ENCODE measurements around the gene PLXNB2.

DNA sequence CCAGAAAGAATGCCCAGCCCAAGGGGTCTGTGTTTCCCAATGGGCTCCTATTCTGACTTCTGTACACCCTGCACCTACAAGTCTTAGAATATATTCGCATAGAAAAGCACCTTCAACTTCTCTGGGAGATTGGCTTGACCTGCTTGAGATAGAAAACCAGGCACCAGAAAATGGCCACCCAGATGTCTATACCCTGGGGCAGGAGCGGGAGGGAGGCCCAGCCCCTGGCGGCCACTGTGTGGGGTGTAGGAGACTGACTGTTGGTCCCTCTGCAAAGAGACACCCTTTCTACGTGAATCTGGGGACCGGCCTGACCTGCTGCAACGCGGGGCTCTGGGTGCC is 10.9 kb upstream of the PLXNB2 start:
- TF ChIP-seq RFX5 (IDR thresholded peaks at IDR 0.05; ENCODE audit: low read length) = no peak
- TF ChIP-seq, protein P1, sequence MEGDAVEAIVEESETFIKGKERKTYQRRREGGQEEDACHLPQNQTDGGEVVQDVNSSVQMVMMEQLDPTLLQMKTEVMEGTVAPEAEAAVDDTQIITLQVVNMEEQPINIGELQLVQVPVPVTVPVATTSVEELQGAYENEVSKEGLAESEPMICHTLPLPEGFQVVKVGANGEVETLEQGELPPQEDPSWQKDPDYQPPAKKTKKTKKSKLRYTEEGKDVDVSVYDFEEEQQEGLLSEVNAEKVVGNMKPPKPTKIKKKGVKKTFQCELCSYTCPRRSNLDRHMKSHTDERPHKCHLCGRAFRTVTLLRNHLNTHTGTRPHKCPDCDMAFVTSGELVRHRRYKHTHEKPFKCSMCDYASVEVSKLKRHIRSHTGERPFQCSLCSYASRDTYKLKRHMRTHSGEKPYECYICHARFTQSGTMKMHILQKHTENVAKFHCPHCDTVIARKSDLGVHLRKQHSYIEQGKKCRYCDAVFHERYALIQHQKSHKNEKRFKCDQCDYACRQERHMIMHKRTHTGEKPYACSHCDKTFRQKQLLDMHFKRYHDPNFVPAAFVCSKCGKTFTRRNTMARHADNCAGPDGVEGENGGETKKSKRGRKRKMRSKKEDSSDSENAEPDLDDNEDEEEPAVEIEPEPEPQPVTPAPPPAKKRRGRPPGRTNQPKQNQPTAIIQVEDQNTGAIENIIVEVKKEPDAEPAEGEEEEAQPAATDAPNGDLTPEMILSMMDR (IDR thresholded peaks at IDR 0.05) = no peak
- no peak for TF ChIP-seq EP300 (IDR thresholded peaks at IDR 0.05; ENCODE audit: borderline replicate concordance in 1 of 2, low read depth in 1 of 2, low read length in 1 of 2)
- no peak for TF ChIP-seq SMC3 (IDR thresholded peaks at IDR 0.05; ENCODE audit: low read depth, low read length)
- TF ChIP-seq RXRA (IDR thresholded peaks at IDR 0.05; ENCODE audit: borderline replicate concordance, low read depth) = no peak
- TF ChIP-seq, protein P2, sequence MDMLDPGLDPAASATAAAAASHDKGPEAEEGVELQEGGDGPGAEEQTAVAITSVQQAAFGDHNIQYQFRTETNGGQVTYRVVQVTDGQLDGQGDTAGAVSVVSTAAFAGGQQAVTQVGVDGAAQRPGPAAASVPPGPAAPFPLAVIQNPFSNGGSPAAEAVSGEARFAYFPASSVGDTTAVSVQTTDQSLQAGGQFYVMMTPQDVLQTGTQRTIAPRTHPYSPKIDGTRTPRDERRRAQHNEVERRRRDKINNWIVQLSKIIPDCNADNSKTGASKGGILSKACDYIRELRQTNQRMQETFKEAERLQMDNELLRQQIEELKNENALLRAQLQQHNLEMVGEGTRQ (IDR thresholded peaks at IDR 0.05; ENCODE audit: borderline replicate concordance, low read depth, low read length) = no peak
- TF ChIP-seq GABPA (IDR thresholded peaks at IDR 0.05; ENCODE audit: low read depth) = no peak
- no peak for TF ChIP-seq RAD21 (IDR thresholded peaks at IDR 0.05; ENCODE audit: low read length)
- TF ChIP-seq, protein P3, sequence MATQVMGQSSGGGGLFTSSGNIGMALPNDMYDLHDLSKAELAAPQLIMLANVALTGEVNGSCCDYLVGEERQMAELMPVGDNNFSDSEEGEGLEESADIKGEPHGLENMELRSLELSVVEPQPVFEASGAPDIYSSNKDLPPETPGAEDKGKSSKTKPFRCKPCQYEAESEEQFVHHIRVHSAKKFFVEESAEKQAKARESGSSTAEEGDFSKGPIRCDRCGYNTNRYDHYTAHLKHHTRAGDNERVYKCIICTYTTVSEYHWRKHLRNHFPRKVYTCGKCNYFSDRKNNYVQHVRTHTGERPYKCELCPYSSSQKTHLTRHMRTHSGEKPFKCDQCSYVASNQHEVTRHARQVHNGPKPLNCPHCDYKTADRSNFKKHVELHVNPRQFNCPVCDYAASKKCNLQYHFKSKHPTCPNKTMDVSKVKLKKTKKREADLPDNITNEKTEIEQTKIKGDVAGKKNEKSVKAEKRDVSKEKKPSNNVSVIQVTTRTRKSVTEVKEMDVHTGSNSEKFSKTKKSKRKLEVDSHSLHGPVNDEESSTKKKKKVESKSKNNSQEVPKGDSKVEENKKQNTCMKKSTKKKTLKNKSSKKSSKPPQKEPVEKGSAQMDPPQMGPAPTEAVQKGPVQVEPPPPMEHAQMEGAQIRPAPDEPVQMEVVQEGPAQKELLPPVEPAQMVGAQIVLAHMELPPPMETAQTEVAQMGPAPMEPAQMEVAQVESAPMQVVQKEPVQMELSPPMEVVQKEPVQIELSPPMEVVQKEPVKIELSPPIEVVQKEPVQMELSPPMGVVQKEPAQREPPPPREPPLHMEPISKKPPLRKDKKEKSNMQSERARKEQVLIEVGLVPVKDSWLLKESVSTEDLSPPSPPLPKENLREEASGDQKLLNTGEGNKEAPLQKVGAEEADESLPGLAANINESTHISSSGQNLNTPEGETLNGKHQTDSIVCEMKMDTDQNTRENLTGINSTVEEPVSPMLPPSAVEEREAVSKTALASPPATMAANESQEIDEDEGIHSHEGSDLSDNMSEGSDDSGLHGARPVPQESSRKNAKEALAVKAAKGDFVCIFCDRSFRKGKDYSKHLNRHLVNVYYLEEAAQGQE (IDR thresholded peaks at IDR 0.05; ENCODE audit: low read depth, low read length) = no peak
- no peak for TF ChIP-seq NRF1 (IDR thresholded peaks at IDR 0.05; ENCODE audit: low read depth, low read length)
- TF ChIP-seq, protein P4, sequence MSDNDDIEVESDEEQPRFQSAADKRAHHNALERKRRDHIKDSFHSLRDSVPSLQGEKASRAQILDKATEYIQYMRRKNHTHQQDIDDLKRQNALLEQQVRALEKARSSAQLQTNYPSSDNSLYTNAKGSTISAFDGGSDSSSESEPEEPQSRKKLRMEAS (IDR thresholded peaks at IDR 0.05; ENCODE audit: low read depth) = no peak
- no peak for TF ChIP-seq FOXJ3 (CRISPR knock-in tag; IDR thresholded peaks at IDR 0.05)

Measured in SK-N-SH (cell line).